Endothelial cell of hepatic sinusoid (primary cell): Measurements from ENCODE around the gene CDC6.

Source experiments
- in situ Hi-C: cut with HindIII; loops from 2 replicates; pipeline ENCODE4 v1.10.0; 2017; ENCODE audit warnings: low sequenced_read_pairs

The CDC6 gene

GRCh38 chr17:40335620-40336019 lies 47.9 kb downstream of the CDC6 start:
- in situ Hi-C loops: no loop called here

DNA sequence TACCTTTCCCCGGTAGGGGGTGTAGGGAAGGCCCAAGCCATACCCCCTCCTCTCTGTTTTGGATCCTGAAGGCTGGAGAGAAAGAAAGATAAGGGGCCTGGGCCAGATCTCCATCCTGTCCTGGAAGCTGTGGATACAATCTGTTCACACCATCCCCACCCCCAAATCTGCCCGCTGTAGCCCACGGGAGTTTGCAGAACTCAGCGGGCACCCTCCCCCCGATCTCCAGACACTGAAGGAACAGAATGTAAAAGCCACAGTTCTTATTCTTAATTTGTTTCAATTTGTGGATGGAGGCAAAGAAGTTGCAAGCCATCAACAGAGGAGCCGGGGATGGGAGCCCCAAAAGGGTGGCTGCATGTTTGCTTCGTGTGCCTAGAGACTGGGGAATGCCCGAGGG lies 49.7 kb downstream of the CDC6 start:
- in situ Hi-C loops: no loop called here

- in situ Hi-C loops: no loop called here
These were observed 50.4 kb downstream of the CDC6 start for GRCh38 chr17:40338058-40338457.

DNA sequence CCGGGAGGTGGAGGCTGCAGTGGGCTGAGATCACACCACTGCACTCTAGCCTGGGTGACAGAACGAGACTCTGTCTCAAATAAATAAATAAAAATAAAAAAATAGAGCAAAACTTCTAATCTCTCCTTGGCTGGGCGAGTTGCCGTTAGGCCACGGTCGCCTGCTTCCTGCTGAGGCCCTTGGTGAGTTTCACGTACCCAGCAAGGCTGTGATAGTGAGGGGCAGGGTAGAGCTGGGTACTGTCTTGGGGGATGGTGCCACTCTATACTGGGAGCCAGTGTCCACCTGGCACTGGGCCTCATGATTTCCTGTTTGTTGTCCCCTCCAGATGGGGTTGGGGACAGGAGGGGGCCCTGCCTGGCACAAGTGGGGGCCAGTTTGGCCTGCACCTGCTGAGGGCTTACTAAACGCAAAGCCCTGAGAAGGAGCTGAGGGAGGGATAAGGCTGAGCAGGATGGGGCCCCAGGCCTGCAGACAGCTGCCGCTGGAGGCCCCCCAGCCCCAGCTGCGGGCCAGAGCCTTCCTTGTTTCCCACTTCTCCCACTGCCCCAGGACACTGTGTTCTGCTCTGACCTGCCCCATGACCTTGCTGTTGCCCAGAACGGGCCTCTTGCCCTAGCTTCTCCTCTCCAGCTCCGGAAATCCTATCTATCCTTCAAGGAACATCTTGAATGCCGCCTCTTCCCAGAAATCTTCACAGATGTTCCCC lies 51.4 kb downstream of the CDC6 start:
- in situ Hi-C loops: no loop called here

DNA sequence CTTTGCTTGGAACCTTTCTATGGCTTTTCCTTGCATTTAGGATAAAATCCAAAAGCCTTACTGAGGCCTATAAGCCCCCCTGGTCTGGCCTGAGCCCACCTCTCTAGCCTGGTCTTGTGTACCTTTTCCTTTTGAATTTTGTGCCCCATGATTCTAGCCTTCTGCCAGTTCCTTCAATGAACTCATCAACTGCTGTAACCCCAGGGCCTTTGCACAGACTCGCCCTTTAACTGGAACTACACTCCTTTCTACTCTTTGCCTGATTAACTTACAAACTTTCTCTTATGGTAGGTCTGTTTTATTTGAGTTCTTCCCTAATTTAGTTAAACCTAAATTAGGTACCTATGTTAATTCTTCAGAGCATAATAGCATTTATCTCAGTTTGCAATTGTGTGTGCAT lies 52.6 kb downstream of the CDC6 start:
- in situ Hi-C loops: no loop called here

DNA sequence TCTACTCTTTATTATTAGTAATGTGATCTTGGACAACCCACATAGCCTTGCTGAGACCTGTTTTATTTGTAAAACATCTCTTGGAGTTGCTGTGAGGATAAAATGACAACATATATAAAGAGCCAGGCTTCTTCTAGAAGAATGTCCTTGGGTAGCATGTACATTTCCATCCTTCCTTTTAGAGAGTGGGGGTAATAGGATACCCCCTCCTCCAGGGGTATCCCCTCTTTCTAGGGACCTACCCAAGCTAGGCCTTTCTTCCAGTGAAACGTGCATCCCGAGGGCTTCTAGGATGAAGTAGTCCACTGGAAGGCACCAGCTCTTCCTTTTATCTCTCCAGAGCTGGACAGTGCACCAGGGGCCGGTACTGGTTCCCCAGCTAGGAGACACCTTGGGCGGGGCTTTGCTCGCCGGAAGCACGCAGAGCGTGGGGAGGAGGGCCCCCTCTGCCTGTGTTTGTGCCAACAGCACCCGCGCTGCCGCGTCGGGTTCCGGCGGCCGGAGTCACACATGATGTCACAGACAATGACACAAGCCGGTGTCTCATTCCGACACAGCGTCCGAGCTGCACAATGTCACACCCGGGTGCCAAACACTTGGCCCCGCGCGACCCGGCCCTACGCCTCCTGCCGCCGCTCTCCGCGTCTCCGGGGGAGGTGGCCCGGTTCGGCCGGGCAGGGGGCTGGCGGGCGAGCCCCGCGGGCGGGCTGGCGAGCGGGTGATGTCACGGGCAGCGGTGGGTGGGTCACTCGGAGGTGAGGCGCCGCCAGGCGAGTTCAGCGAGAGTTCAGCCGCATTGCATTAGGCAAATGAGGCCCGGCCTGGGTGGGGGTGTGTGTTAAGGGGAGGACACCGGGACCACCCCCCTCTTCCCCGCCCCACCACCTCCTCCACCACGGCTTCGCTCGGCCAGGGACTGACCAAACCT lies 53.5 kb downstream of the CDC6 start:
- in situ Hi-C loops: no loop called here

DNA sequence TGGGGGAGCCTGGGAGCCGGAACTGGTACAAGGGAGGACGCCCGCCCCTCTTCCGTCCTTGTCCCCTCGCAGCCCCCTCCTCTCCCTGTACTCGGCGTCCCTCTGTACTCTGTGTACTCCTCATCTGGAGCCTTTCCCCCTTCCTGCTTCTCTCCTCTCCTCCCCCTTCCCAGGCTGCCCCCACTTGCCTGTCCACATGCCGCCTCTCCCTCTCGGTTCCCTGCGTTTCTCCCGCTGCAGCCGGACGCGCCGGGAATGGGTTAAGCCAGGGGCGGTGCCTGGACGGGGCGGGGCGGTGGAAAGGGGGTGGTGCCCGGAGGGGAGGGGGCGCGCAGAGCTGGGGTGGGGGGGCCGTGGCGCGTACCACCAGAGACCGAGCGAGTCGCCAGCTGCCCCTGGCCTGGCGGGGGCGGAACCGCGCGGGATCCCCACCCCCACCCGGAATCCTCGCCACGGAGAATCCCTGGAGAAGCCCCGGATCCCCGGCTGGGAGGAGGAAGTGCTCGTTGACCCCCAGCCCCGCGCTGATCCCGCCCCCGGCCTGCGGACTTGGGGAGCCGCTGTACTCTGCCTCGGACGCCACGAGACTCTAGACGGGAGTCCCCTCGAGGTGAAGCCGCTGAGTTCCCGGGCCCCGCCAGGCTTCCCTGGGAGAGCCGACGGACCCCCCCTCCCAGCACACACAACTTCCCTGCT lies 54.3 kb downstream of the CDC6 start:
- in situ Hi-C loops: no loop called here

DNA sequence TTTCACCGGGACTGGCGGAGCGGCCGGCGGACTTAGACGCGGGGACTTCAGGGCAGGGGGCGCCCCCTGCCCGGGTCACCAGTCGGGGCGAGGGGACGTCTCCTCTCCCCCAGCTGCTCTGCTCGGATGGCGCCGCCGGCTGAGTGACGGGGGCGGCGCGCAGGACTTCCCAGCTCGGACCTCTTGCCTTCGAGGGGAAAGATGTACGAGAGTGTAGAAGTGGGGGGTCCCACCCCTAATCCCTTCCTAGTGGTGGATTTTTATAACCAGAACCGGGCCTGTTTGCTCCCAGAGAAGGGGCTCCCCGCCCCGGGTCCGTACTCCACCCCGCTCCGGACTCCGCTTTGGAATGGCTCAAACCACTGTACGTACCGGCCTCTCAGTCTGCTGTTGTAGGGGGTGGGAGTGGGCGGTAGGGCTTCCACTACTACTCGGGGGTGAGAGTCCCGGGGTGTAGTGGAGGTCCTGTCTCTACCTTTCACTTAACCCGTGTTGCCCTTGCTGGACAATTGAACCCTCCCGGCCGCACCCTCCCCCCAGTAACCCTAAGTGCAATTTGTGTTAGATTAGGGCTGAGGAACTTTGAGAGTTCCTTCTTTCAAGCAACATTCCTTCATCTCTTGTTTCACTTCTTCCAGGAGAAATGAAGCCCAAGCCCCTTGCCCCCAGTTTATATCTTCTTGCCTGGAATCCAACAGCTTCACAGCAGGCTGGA lies 55.0 kb downstream of the CDC6 start:
- in situ Hi-C loops: no loop called here

DNA sequence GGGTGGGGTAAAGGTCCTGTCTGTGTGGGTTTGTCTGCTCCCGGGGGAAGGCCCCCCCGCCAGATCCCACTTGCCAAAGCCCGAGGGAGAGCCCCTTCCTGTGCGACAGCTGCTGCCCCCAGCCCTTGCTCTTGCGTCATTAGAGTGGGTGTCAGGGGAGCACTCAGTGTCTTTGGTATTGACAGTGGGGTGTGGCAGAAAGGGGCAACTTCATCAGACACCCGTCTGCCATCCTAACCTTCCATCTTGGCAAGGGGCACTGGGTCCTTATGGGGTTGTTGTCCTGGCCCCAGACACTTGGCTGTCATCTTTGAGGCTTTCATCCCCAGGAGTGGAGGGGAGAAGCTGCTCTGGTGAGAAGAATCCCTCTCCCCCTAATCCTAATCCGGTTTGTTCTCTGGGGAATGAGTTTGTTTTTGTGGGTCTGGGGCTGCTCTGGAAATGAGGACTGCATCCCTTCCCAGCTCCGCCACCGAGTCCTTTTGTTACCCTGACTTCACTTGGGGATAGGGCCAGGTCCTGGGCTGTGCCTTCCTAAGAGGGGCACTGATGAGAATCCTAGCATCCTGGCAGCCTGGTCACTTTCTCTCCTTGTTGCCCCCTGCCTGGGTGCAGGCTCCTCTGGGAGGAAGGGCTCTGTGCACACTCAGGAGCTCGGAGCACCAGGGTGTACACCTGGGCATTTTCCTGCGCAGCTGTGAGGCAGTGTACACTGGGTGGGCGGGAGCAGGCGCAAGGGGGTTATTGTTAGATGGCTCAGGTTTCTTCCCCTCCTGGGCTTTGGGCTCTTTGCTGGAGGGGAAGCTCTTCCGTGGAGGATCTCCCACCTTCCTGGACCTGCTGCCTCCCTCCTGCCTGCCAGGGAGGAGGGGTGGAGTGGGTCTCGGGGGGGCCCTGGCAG lies 55.8 kb downstream of the CDC6 start:
- in situ Hi-C loops: no loop called here

DNA sequence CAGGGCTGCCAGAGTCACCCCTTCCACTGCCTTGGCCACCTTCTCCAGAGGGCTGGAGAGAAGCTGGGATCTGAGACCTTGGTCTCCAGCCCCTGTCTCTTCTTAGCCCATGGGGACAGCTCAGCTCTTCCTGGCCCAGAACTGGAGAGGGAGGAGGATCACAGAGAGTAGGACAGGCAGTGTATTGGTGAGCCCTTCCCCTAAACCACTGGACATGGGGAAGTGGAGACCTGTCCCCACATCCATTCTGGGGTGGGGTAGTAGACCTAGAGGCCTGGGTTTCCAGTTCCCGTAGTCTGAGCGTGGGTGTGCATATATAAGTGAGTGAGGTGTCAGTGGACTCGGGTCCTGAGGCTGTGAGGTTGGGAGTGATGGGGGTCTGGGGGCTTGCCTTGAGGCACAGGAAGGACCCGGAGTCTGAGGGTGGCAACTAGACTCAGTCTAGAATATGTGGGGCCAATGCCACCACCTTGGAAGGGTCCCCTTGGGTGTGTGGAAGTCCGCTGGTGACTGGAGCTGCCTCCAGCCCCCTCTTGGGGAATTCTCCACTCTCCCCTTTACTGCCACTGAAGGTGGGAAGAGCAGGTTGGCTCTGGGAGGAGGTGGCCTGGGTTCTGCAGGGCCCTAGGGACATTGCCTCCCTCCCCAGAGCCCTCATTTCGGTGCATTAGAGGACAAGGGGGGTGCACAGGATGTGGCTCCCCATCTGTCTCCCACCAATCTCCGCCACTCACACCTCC lies 56.9 kb downstream of the CDC6 start:
- in situ Hi-C loops: no loop called here

DNA sequence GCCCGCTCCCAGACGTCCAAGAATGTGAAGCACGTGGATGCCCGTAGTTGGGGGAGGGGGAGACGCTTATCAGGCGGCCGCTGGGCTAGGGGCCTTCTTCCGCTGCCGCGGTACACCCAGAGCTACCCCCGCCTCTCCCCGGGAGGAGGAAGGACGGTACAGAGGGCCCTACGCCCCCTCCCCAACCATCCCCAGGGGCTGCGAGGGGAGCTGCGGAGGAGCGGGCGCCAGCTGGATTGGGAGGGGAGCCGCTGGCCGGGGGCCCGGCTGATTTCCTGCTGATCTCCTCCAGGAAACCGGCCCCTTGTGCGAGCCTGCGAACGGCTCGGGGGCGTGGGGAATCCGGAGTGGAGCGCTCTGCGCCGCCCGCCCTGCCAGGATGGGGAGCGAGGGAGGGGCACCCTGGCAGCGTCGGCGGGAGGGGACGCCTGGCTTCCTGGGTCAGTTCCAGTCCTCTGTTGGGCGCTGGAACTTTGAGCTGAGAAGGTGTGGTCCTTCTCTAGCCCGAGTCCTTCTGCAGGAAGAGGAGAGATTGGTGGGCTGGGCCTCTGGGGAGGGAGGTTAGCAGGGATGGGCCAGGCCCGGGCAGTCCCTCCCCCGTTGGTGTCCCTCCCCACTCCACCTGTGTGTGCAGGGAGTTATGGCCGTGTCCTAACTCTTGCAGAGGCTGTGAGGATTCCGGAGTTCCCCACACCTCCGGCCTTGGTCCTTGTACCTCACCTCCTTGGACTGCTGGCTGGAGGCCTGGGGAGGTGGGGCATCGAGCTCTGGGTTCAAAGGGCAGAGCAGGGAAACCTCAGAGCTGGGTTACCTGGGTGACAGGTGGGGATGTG lies 57.7 kb downstream of the CDC6 start:
- in situ Hi-C loops: no loop called here

DNA sequence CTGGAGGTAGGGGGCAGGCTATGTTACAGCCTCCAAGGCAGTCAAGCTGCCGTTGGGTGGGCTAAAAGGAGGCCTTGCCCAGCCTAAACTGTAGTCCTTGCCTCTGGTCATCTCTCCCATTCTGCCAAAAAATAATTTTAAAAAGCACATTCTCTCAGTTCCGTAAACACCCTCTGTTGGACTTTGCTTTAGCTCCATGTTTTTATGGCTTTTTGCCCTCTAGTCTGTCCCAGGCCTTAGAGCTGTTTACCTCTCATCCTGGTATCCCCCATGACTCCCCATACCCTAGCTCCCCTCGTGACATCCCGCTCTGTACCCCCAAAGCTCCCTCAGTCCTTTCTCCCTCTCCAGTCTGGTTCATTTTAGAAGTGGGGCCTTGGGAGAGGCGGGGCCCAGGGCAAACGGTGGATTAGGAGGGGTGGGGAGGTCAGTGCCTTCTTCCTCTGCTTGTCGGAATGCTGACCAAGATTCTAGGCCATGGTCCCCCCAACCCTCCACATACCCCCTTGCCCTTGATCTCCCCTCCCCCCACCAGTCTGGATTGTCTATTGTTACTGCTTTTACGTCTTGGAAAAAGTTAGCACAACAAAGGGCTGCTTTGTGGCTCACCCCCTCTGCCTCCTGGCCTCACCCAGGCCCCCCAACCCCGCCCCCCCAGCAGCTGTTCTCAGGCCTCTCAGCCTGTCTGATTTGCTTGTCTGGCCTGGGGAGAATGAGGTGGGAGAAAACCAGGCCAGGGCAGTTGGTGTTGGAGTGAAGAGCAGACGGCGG lies 58.5 kb downstream of the CDC6 start:
- in situ Hi-C loops: no loop called here

- in situ Hi-C loops: no loop called here
These were observed 59.1 kb downstream of the CDC6 start for GRCh38 chr17:40346765-40347158.

DNA sequence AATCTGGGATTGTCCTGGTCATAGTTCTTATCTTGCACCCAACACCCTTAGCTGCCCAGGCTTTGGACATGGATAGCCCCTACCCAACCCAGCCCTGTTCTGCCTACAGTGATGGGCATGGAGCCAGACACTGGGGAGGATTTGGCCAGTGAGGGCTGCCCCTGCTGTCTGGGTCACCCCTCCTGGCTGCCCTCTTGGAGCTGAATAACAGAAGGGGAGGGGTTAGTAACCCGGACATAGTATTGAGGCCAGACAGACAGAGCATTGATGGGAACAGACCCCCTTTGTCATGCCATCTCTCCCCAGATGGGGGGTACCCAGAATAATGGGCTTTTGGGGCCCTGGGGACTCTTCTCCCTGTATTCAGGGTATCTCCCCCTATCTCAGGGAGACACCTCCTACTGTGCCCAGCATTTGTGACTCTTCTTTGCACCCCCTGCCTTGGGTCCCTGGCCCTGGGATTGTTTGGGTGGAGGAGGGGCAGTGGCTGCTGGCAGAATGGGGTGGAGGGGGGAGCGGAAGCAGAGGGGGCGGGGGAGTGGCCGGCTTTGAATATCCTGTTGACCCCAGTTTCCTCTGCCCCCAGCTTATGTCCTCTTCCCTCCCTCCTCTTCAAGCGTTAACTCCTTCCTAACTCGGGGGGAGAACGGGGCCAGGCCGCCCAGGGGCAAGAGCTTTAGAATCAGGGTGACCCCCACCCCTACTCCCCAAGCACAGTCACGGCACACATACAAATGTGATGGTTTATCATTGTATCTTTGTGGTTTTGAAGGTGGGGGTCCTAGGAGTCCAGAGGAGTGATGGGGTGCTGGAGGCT lies 59.8 kb downstream of the CDC6 start:
- in situ Hi-C loops: no loop called here

DNA sequence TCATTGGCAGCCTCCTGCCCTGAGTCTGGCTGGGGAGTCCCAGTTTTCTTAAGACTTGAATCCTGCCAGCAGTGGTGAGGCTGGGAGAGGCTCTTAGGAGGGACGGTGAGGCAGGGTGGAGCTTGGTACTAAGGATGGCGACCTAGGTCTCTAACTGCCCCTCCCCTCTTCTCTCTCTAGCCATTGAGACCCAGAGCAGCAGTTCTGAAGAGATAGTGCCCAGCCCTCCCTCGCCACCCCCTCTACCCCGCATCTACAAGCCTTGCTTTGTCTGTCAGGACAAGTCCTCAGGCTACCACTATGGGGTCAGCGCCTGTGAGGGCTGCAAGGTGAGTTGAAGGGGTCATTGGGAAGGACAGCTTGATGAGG lies 60.4 kb downstream of the CDC6 start:
- in situ Hi-C loops: no loop called here

DNA sequence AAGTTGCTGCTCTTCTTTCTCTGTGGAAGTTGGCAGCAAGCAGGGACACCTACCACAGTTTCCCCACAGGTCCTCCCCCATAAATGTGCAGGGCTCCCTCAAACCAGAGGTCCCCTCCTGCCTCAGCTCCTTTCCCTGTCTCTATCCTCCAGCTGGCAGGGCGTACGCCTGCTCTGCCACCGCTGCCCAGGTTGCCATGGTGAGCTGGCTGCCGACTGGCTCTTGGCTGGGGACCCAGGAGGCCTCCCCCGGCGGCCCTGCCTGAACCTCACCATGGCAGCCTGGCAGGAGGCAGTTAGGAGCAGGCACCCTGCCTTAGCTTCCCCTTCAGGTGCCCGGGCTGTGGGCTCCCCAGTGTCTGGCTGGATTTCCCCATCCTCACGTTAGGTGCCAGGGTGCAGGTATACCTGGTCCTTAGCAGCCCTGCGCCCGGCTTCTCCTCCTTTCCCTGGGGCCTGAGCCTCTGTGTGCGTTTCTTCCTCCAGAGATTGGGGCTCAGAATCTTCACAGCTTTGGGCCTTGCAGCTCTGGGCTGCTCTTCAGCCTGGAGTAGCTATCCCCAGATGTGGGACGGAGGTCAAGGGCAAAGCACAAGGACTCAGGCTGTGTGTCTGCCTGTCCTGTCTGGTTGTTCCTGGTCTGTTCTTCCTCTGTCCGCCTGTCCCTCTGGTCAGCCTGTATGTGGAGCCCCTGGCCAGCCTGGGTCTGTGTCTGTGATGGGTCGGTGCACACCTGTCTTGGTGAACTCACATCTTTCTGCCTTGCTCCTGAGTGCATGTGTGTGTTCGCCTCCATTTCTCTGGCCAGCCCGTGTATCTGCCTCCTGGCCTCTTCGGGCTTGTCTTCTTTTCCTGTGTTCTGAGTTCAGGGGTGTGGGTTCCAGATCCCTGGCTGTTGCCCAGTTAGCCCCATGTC lies 61.1 kb downstream of the CDC6 start:
- in situ Hi-C loops: no loop called here
